8988T (cell line): ENCODE results near the gene U2AF2.

Experiments
- DNase-seq: peaks from one replicate; pipeline ENCODE4 v3.0.0; 2011

U2AF2 gene

GRCh38 chr19:55622242-55622969 lies 32.4 kb upstream of the U2AF2 start:
- DNase-seq = no peak

GRCh38 chr19:55623130-55623529 lies 31.7 kb upstream of the U2AF2 start:
- no peak for DNase-seq

- DNase-seq = no peak
Measured at GRCh38 chr19:55623561-55623960, 31.3 kb upstream of the U2AF2 start.

GRCh38 chr19:55624109-55625003 lies 30.5 kb upstream of the U2AF2 start, which contains the start of gene ZNF784:
Gene ZNF784 (minus strand): TSS chr19:55624566. CDS start chr19:55624561, 5 bp downstream.
- peak; percentile 84 for DNase-seq

- DNase-seq = no peak
Measured at GRCh38 chr19:55625004-55625326, 29.9 kb upstream of the U2AF2 start.

GRCh38 chr19:55626350-55626749 lies 28.5 kb upstream of the U2AF2 start:
- no peak for DNase-seq

- DNase-seq = no peak
Measured at GRCh38 chr19:55632463-55632834, 22.4 kb upstream of the U2AF2 start.

GRCh38 chr19:55633861-55634260 lies 21.0 kb upstream of the U2AF2 start:
- DNase-seq = no peak

GRCh38 chr19:55635334-55635717 lies 19.5 kb upstream of the U2AF2 start:
- no peak for DNase-seq

GRCh38 chr19:55635856-55636440 lies 18.9 kb upstream of the U2AF2 start:
- DNase-seq = no peak

- no peak for DNase-seq
Measured at GRCh38 chr19:55636723-55637122, 18.1 kb upstream of the U2AF2 start.

- DNase-seq = no peak
Measured at GRCh38 chr19:55637534-55637933, 17.3 kb upstream of the U2AF2 start.

- no peak for DNase-seq
Measured at GRCh38 chr19:55638864-55639359, 15.9 kb upstream of the U2AF2 start.

GRCh38 chr19:55640043-55640576 lies 14.7 kb upstream of the U2AF2 start:
- no peak for DNase-seq

- DNase-seq = no peak
Measured at GRCh38 chr19:55640577-55641425, 14.0 kb upstream of the U2AF2 start, which contains the start of gene ZNF580. Gene ZNF580 (plus strand): TSS chr19:55641002. CDS start chr19:55642509, 1,507 bp downstream.

- DNase-seq = no peak
Measured at GRCh38 chr19:55641426-55642152, 13.2 kb upstream of the U2AF2 start.

GRCh38 chr19:55642153-55643002 lies 12.5 kb upstream of the U2AF2 start:
- no peak for DNase-seq

- peak; percentile 83 for DNase-seq
Measured at GRCh38 chr19:55643003-55643886, 11.6 kb upstream of the U2AF2 start, which contains the start of gene ZNF581. Gene ZNF581 (plus strand): TSS chr19:55643649. CDS start chr19:55644572, 923 bp downstream.

- DNase-seq = no peak
Measured at GRCh38 chr19:55643887-55644176, 11.0 kb upstream of the U2AF2 start.
